NK-92 treated with Interleukin-12 subunit alpha and Interleukin-12 subunit beta, amount 100 ng/mL, for 24 hours (cell line): Measurements from ENCODE around the gene KIF5B.
"Not testable (repeated sequence)": the region's sequence is repeated elsewhere in the genome, so short reads cannot be mapped to it uniquely, and the experiment has no call there.

Experiments
- DNase-seq: peaks from one replicate; lab custom pipeline; 2025; lab: John Stamatoyannopoulos, UW

KIF5B gene

DNA sequence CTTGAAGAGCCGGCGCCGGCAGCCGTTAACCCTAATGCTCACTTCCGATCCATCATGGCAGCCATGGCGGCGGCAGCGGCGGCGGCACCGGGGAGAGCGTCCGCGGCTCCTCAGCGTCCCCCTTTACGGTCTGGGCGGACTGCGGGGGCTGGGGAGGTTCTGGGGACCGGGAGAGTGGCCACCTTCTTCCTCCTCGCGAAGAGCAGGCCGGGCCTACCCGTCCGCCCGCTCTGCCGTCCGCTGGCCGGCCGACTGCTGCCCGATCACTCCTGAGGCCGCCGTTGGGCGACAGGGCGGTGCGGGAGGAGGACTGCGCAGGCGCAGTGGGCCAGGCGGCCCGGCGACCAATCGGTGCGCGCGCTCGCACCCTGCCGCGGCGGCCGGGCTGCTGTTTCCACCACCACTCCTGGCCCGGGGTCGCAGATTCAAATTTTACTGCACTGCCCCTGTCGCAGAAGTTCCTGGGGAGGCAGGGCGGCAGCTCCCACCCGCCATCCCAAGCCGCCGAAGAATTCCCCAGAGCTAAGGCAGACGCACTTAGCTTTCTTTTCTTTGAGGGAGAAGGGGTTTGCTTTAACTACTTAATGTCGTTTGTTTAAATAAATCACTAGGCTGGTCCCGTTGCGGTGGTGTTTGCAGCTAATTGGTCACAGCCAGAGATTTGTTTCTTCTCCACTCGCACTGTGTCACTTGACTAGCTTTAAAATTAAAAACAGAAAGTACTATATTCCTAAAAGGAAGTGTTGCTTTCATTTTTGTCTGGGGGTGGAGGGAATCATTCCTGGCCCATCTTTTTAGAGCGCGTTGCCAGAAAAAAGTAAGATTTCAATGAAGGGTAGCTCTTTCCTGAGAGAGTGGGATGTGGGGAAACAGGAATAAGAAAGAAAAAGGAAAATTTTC, at the start of gene KIF5B:
KIF5B (minus strand) TSS at position 290 of the 900 bp plus-strand sequence. CDS start 452 bp downstream, outside the sequence.
- peak; percentile 63 for DNase-seq

DNA sequence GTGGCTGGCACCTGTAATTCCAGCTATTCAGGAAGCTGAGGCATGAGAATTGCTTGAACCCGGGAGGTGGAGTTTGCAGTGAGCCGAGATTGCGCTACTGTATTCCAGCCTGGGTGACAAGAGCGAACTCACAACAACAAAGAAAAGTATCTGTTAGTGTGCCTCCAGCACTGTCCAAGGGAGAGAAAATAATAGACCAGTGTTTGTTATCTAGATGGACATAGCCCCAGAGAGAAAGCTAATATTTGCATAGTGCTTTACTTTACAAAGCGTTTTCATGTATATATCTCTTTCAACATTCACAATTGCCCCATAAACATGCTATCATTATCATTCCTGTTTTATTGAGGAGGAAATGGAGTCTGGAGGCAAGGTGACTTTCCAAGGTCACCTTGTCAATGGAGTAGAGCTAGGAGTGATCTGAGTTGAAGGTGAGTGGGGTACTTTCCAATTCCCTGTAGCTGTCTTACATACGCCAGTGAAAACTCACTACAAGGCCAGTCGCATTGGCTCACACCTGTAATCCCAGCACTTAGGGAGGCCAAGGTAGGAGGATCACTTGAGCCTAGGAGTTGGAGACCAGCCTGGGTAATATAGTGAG, 49.7 kb upstream of the KIF5B start:
- no peak for DNase-seq

- DNase-seq, result no peak
Observed at GRCh38 chr10:32104622-32105509, 48.6 kb upstream of the KIF5B start.

DNA sequence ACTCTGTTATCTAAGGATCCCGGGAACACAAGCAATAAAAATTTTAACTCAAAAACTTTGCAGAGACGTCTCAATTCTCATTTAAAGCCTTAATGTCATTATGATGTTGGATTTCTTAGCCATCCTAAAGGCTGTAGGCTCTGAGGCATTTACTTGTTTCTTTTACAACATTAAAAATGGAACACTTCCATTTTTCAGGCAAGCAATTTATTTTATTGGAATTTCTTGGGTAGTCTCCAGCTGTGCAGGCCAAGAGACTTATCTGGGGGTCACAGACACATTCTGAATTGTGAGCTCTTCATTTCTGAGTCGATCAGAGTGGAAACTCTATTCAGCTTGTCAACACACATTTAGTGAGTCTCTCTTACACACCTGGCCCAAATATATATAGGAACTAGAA, 48.0 kb upstream of the KIF5B start:
- DNase-seq, result no peak

- no peak for DNase-seq
Observed at GRCh38 chr10:32103721-32104120, 47.5 kb upstream of the KIF5B start.

GRCh38 chr10:32098566-32099259, 42.5 kb upstream of the KIF5B start:
- not testable (repeated sequence) for DNase-seq

DNA sequence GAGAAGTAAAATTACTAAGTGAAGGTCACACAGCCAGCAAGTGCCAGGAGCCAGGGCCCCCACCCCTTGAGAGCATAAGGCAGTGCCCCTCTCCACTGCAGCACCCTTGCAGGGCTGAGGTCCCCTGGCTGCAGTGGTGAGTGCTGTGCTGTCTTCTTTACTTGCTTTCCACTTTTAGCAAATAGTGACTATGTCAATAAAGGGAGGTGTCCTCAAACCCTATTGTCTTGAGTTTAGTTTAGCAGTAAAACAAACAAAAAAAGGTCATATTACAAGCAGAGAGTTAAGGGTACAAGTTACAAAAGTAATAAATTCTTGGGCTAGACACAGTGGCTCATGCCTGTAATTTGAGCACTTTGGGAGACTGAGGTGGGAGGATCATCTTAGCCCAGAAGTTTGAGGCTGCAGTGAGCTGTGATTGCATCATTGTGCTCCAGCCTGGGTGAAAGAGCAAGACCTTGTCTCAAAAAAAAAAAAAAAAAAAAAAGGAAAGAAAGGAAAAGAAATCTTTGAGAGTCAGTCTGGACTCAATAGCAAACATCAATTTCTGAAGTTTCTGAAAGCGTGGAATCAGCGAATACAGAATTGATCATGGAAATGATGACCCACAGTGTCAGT, 39.0 kb upstream of the KIF5B start:
- no peak for DNase-seq

GRCh38 chr10:32093650-32094049, 37.4 kb upstream of the KIF5B start:
- DNase-seq, result no peak

DNA sequence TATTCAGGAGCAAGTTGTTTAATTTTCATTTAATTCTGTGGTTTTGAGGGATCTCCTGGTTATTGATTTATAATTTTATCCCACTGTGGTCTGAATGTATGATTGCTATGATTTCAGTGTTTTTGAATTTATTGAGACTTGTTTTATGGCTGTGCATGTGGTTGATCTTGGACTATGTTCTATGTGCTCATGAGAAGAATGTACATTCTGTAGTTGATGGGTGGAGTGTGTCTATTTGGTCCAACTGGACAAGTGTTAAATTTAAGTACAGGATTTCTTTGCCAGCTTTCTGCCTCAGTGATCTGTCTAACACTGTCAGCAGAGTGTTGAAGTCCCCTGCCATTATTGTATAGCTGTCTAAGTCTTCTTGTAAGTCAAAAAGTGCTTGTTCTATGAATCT, 34.8 kb upstream of the KIF5B start:
- DNase-seq, result no peak

DNA sequence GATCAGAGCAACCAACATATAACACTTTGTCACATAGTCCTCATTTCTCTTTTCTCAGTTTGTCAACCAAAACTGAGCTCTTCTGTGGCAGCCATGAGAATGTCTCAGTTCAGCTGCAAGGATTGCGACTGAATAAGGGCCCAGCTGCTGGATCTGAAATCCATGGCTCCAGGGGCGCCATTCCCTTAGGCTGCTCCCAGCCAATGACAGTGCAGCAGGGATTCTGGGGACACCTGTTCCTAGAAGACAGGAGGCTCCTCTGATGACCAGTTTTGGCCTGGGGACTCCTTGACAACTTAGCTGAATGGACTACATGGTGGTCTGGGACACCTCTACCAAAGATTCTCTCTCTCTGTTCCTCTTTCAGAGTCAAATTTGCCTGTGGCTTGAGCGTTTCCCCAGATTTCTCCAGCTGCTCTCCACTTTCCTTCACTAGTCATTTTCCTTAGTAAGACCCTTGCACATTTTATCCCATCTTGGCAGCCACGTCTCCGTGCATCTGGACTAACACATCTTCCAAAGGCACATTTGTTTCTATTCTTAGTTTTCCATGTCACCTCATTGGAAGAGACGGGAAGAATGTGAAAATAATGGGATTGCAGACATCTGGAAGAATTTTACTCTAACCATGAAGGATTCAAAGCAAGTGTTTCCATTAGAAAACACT, 28.1 kb upstream of the KIF5B start:
- DNase-seq, result no peak

- DNase-seq, result no peak
Observed at GRCh38 chr10:32077896-32078485, 21.8 kb upstream of the KIF5B start.

DNA sequence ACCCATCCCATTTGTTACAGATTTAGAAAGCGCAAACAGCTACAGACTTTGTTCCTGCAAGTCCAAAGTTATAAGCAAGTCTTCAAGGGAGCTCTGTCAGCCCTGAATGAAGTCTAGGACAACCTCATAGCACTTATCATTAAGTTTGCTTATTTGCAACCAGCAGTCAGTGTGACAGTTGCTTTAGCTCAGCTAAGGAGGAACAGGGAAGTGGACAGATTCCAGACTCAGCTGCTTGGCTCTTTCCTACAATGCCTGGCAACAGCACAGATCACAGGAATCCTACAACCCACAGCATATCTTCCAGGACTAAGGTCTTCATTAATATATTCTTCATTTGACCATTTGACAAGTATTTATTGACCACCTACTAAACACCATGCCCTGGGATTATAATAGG, 17.4 kb upstream of the KIF5B start:
- DNase-seq, result no peak

DNA sequence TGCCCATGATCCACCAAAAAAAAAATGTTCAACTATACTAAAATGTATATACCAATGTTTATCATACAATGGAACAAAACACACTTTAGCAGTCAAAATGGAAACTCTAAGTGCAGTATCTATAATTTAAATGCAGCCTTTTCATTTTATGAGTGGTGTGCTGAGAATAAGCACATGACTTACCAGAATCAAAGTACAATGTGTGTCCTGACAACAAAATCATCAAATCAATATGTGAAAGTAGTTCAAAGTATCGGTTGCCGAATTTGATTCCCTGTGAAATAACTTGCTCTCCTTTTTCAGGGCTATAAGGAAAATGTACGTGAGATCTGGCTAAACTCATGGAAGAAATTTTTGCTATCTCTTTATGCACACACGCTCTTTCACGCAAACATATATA, 16.9 kb upstream of the KIF5B start:
- DNase-seq, result no peak

DNA sequence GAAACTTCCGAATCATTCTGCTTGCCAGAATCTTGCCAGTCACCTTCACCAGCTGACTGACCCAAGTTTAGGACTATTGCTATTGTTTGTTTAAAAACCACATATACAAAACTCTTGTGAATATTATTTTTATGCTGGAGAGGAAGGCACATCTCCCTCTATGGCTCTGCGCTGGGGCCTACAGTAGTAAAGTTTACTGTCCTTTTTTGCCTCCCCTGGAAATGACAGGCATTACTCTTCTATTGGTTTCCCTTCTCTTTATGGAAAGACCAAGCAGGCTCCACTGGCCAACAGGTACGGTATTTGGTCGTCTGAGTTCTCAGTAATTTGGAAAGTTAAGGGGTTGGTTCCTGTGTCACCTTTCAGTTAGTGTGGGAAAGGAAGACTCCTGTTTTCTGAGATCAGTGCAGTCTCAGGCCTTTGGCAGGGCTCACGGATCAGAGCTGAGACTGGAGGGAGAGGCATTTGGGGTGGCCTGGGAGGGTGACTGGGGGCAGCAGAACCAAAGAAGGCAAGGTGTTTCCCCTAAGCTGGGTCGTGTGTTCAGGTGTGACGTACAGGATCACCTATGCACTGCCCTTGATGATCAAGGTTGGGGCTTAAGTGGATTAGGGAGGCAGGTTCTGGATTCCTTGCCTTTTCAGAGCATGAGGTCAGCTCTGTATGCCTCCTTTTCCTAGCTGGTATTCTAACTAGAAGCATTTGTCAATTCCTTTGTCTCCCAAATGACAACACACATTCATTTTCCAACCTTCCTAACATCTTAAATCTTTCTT, 16.0 kb upstream of the KIF5B start:
- no peak for DNase-seq

GRCh38 chr10:32070645-32071044, 14.4 kb upstream of the KIF5B start:
- no peak for DNase-seq

- no peak for DNase-seq
Observed at GRCh38 chr10:32068569-32068968, 12.3 kb upstream of the KIF5B start.

- not testable (repeated sequence) for DNase-seq
Observed at GRCh38 chr10:32067931-32068330, 11.7 kb upstream of the KIF5B start.

DNA sequence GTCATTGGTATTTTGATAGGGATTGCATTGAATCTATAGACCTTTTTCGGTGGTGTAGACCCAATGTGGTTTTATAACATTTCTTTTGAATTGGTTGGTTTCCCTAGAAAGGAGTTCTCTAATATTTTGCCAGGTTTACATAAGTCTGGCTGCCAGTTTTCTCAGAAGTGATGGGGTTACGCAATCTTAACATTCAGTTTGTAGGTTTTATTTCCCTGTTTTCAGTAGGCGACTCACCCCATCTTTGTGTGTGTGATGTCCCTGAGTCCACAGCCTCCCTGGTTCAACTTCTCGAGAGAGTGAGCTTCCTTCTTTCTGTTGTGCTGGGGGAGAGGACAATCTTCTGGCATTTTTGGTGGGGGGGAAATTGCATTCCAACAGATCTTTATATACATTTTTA, 9.6 kb upstream of the KIF5B start:
- DNase-seq, result no peak

GRCh38 chr10:32061440-32061839, 5.2 kb upstream of the KIF5B start:
- no peak for DNase-seq

- DNase-seq, result no peak
Observed at GRCh38 chr10:32060347-32060746, 4.1 kb upstream of the KIF5B start.
